Spleen (tissue), 11 donors: ENCODE results near the gene CMKLR1. TPM values are rescaled to one million over a fixed set of nuclear protein-coding genes. Genes with fewer than 3 reads are reported as not detected.

ENCODE experiments used
- DNase-seq: peaks from one replicate; pipeline ENCODE4 v3.0.0-alpha.2; 2020
- H3K27ac ChIP-seq, 8 donors: fragments of 200-600 bp; sonication (generic) in 7 of 8; 1 replicate in 4 of 8; 2 replicates in 4 of 8; pipeline versions ENCODE4 v1.5.0 to v1.8.0; 2016 to 2021; ENCODE audit warnings: inconsistent platforms in 4 of 8, mild to moderate bottlenecking in 4 of 8, moderate library complexity in 1 of 8
- H3K27me3 ChIP-seq, 7 donors: fragments of 200-600 bp; sonication (generic) in 6 of 7; replicated peaks in 1 of 7; 1 replicate in 4 of 7; 2 replicates in 3 of 7; pipeline versions ENCODE4 v1.5.0 to v1.8.0; 2016 to 2021; ENCODE audit warnings: inconsistent platforms in 3 of 7, mild to moderate bottlenecking in 1 of 7
- H3K36me3 ChIP-seq, 6 donors: fragments of 200-600 bp; sonication (generic) in 5 of 6; 1 replicate in 4 of 6; 2 replicates in 2 of 6; pipeline versions ENCODE4 v1.5.0 to v1.8.0; 2016 to 2021; ENCODE audit warnings: inconsistent platforms in 2 of 6
- H3K4me1 ChIP-seq, 6 donors: fragments of 200-600 bp; sonication (generic) in 5 of 6; 1 replicate in 3 of 6; 2 replicates in 3 of 6; pipeline versions ENCODE4 v1.5.0 to v1.8.0; 2016 to 2021; ENCODE audit warnings: inconsistent platforms in 3 of 6
- H3K4me3 ChIP-seq, 8 donors: fragments of 200-600 bp; sonication (generic) in 7 of 8; 1 replicate in 4 of 8; 2 replicates in 4 of 8; pipeline versions ENCODE4 v1.5.0 to v1.8.0; 2016 to 2021; ENCODE audit warnings: inconsistent platforms in 4 of 8, mild to moderate bottlenecking in 4 of 8, moderate library complexity in 2 of 8
- H3K9me3 ChIP-seq, 8 donors: fragments of 200-600 bp; sonication (generic) in 7 of 8; 1 replicate in 4 of 8; 2 replicates in 4 of 8; pipeline versions ENCODE4 v1.5.0 to v1.8.0; 2016 to 2021; ENCODE audit warnings: inconsistent platforms in 4 of 8
- POLR2A ChIP-seq, 3 donors: fragments of 450-650 bp; IDR thresholded peaks; one replicate each; pipeline ENCODE4 v1.5.1; 2017; ENCODE audit warnings: antibody characterized with exemption in 3 of 3, mild to moderate bottlenecking in 1 of 3
- POLR2AphosphoS5 ChIP-seq, 3 donors: sonication (generic); formaldehyde crosslinking; IDR thresholded peaks; one replicate each; pipeline ENCODE4 v1.5.1; 2017; ENCODE audit warnings: antibody characterized with exemption in 3 of 3
- WGBS, 5 donors: extraction: QIAGEN DNeasy Blood & Tissue Kit in 3 of 5; methylation state at CpG; one replicate each; pipeline versions ENCODE4 v1.1.5 to v1.1.7; 2013 to 2018; 5-methylcytosine and 5-hydroxymethylcytosine counted together
- intact Hi-C: fragments of 100-400 bp; cut with DNase I; formaldehyde crosslinking; loops from one replicate; pipeline ENCODE4 v1.15.0; 2023; ENCODE audit warnings: low total_unique reads
- polyA plus RNA-seq, 3 donors: library from polyadenylated mRNA; stranded (reverse); fragments of 200-250 nt; gene quantifications; one replicate each; pipeline ENCODE4 v1.2.1, GENCODE V29; 2013
- total RNA-seq, 7 donors: library from RNA; depleted of rRNA in 3 of 7; stranded (reverse); fragments of >200 nt in 3 of 7; fragmentation: NEBNext Ultra II Directional in 4 of 7; extraction: Animal tissue kit (Norgen Biotek cat#: 25700) in 4 of 7; gene quantifications; one replicate each; pipeline versions ENCODE4 v1.1.0 to v1.2.1, GENCODE V29; 2016 to 2021
- TF ChIP-seq, protein P1 (sequence below), 11 experiments: fragments of 200-600 bp in 7 of 11; fragments of 450-650 bp in 4 of 11; sonication (generic) in 4 of 11; IDR thresholded peaks in 8 of 11; conservative IDR thresholded peaks in 3 of 11; 1 replicate in 7 of 11; 2 replicates in 4 of 11; pipeline versions ENCODE4 v1.4.0 to v1.8.0; 2016 to 2021; ENCODE audit warnings: antibody characterized with exemption in 11 of 11, inconsistent platforms in 4 of 11, mild to moderate bottlenecking in 1 of 11
- donor health status: healthy with polysubstance abuse.
- donor health status: DM: no; HTN: no; CAD: no; lungs with moderate emphysema.
- donor health status: DM: no; HTN: no; CAD: no.
- donor health status: Bipolar disorder and iron deficiency.
- donor health status: healthy.
- donor health status: DM: no; HTN: no; CAD: no.
- donor health status: DM: yes; HTN: yes; CAD: no.

Gene CMKLR1
- total and polyA plus RNA-seq, 10 donors: 6.3 to 118 (median 75.4) TPM

GRCh38 chr12:108315486-108316105, 23.5 kb downstream of the CMKLR1 start:
- H3K27ac ChIP-seq: peak overlapping the region in 5 of 8 donors; percentile 48 to 81 (median 71)

DNA sequence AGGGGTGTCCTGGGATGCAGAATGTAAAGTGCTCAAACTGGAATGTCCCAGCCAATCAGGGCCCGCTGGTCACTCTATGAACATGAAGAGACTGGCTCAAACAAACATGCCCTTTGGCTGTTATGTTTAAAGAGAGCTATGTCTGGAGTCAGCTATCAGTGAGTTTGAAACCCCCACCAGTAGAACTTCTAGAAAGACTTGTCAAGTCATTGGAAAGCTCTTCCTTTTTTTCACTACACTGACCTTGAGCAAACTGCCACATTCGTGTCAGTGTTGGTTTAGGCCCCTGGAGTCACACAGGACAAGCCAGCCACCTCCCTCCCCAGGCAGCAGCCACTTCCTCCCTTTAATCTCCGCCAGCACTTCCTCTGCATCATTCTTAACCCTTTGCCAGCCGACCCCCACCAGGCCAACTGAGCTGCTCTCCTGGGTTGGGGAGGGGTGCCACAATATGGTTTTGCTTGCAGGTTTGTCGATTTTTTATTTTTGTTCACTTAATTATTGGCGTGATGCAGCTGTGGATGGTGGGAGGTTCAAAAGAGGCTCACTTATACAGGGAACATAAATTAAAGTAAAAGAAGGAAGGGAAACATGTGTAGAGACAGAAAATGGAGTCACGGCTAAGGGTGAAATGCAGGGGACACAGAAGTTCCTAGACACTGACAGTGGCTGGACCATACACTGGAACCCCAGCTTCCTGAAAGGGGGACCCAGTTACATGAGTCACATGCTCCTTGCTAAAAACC, 25.3 kb downstream of the CMKLR1 start:
- H3K36me3 ChIP-seq: peaks cover 0 to 4% (median 0%) of the 10 kb centered on the region in 6 donors
- 11 to 21% (median 15%) methylated on average over 7 of the region's 7 CpGs for WGBS, 5 donors
- DNase-seq: peak; percentile 80
- peak overlapping the region; percentile 23 to 81 (median 66) for H3K27ac ChIP-seq
- peak; percentile 18 to 62 (median 53) for TF ChIP-seq POLR2AphosphoS5 (IDR thresholded peaks at IDR 0.05)
- TF ChIP-seq, protein P1, sequence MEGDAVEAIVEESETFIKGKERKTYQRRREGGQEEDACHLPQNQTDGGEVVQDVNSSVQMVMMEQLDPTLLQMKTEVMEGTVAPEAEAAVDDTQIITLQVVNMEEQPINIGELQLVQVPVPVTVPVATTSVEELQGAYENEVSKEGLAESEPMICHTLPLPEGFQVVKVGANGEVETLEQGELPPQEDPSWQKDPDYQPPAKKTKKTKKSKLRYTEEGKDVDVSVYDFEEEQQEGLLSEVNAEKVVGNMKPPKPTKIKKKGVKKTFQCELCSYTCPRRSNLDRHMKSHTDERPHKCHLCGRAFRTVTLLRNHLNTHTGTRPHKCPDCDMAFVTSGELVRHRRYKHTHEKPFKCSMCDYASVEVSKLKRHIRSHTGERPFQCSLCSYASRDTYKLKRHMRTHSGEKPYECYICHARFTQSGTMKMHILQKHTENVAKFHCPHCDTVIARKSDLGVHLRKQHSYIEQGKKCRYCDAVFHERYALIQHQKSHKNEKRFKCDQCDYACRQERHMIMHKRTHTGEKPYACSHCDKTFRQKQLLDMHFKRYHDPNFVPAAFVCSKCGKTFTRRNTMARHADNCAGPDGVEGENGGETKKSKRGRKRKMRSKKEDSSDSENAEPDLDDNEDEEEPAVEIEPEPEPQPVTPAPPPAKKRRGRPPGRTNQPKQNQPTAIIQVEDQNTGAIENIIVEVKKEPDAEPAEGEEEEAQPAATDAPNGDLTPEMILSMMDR (IDR thresholded peaks at IDR 0.05 in 8 of 11, conservative IDR thresholded peaks at IDR 0.05 in 3 of 11): no peak
- H3K4me1 ChIP-seq: peaks cover 5 to 52% (median 28%) of the 10 kb centered on the region in 6 donors
- no peak overlapping the region for H3K4me3 ChIP-seq
- intact Hi-C loops: no loop called here
- H3K27me3 ChIP-seq: peaks cover 0 to 25% (median 0%) of the 10 kb centered on the region in 7 donors
- no peaks in the 10 kb centered on the region for H3K9me3 ChIP-seq

More at GRCh38 chr12:108315486-108316105, 23.5 kb downstream of the CMKLR1 start:
- Histone ChIP-seq H3K36me3 (no peaks in the 10 kb centered on the region), H3K9me3 (no peaks in the 10 kb centered on the region), H3K27me3 (peaks cover 0 to 35% (median 0%) of the 10 kb centered on the region in 7 donors), H3K4me3 (no peak overlapping the region), H3K4me1 (peaks cover 5 to 52% (median 28%) of the 10 kb centered on the region in 6 donors)
- peak; percentile 32 for DNase-seq
- WGBS, 5 donors: 73 to 90% (median 86%) methylated on average over 4 of the region's 4 CpGs
- TF ChIP-seq, protein P1 (IDR thresholded peaks at IDR 0.05 in 8 of 11, conservative IDR thresholded peaks at IDR 0.05 in 3 of 11): no peak
- TF ChIP-seq POLR2AphosphoS5 (IDR thresholded peaks at IDR 0.05) (no peak), POLR2A (IDR thresholded peaks at IDR 0.05) (no peak)
- intact Hi-C loops: no loop called here

DNA sequence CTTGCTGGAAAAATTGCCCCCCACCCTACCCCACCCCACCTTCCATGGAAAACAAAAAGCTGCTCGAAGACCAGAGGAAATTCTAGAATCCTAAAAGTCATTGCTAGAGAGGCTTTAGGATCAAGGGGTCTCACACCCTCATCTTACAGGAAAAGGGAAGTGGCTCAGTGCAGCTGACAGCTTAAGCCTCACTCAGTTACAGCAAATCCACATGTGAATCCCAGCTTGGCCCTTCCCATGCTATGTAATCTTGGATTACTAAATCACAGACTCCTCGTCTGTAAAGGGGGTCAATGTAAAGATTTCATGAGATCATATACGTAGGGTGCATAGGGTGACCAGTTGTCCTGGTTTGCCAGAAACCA, 25.9 kb downstream of the CMKLR1 start:
- H3K4me3 ChIP-seq: no peak overlapping the region
- intact Hi-C loops: no loop called here
- TF ChIP-seq POLR2A (IDR thresholded peaks at IDR 0.05) (no peak), POLR2AphosphoS5 (IDR thresholded peaks at IDR 0.05) (no peak)
- TF ChIP-seq, protein P1 (IDR thresholded peaks at IDR 0.05 in 8 of 11, conservative IDR thresholded peaks at IDR 0.05 in 3 of 11): no peak

DNA sequence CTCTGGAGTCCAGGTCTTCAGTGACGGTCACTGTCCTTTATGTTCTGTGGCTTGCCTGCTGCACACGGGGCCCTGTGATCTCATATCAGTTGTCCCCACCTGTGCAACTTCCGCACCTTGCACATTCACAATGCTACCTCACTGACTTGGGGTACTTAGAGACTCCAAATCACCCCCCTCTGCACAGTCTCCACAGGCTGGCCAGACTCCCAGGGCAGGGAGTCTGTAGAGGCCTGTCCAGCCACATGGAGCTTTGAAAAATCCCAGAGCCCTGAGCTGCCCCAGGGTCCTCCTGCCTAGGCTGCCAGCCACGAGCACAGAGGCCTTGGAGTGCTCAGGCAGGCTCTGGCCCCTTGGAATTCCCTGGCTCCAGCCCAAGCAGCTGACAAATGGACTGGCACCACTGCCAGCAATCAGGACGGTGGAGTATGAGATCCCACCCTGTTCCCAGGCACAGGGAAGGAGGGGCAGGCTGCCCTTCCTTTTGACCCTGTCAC, 26.4 kb downstream of the CMKLR1 start:
- H3K4me1 ChIP-seq: peaks cover 5 to 57% (median 28%) of the 10 kb centered on the region in 6 donors
- TF ChIP-seq POLR2AphosphoS5 (IDR thresholded peaks at IDR 0.05) (peak in 2 of 3 donors; percentile 27 to 41), POLR2A (IDR thresholded peaks at IDR 0.05) (no peak)
- TF ChIP-seq, protein P1 (IDR thresholded peaks at IDR 0.05 in 8 of 11, conservative IDR thresholded peaks at IDR 0.05 in 3 of 11): no peak

More for the DNA sequence above, 25.9 kb downstream of the CMKLR1 start:
- no peaks in the 10 kb centered on the region for H3K9me3 ChIP-seq
- 27 to 49% (median 37%) methylated on average over 3 of the region's 3 CpGs for WGBS, 5 donors
- DNase-seq: no peak
- peaks cover 0 to 4% (median 0%) of the 10 kb centered on the region in 6 donors for H3K36me3 ChIP-seq
- H3K4me1 ChIP-seq: peaks cover 5 to 52% (median 28%) of the 10 kb centered on the region in 6 donors
- peaks cover 0 to 23% (median 0%) of the 10 kb centered on the region in 7 donors for H3K27me3 ChIP-seq
- peak overlapping the region in 7 of 8 donors; percentile 23 to 81 (median 69) for H3K27ac ChIP-seq

More for the DNA sequence above, 26.4 kb downstream of the CMKLR1 start:
- Histone ChIP-seq H3K4me3 (no peak overlapping the region), H3K27me3 (peaks cover 0 to 26% (median 0%) of the 10 kb centered on the region in 7 donors), H3K9me3 (no peaks in the 10 kb centered on the region), H3K27ac (peak overlapping the region in 5 of 8 donors; percentile 63 to 81 (median 71)), H3K36me3 (peaks cover 0 to 4% (median 0%) of the 10 kb centered on the region in 6 donors)
- intact Hi-C loops: no loop called here
- no peak for DNase-seq
- 30 to 54% (median 42%) methylated on average over 5 of the region's 5 CpGs for WGBS, 5 donors
